HL-60/S4 (cell line): ENCODE measurements around the gene NT5C2.

Experiments
- in situ Hi-C: fragments of 300-500 bp; cut with MboI; formaldehyde crosslinking; loops from 2 replicates; pipeline ENCODE4 v1.14.3; 2022; ENCODE audit warnings: low sequenced_read_pairs

The NT5C2 gene

DNA sequence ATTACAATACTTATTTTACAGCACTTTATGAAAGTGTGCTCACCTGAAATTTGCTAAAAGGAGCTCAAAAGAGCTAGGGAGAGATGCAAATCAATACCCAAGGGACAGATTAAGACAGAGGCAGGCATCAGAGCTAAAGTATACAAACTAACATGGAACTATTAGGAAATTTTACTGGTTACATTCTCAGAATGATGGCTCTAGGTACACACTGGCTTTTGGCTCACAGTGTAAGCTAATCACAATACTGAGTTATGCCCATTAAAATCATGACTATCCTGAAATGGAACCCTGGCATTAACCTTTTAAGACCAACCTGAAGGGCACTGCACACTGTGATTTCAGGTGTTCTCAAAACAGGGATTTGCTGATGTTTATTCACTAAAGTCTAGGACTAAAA is 98.1 kb downstream of the NT5C2 start:
- in situ Hi-C loops, result no loop called here

DNA sequence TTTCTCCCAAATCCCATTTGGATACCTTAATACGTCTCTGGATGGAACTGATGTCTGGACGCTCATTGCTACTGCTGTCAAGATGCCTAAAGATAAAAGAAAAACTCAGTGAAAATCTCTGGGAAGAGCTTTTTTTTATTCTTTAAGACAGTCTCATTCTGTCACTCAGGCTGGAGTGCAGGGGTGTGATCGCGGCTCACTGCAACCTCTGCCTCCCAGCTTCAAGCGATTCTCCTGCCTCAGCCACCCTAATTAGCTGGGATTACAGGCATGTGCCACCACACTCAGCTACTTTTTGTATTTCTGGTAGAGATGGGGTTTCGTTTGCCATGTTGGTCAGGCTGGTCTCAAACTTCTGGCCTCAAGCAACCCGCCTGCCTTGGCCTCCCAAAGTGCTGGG is 102.2 kb downstream of the NT5C2 start:
- in situ Hi-C loops, result no loop called here

DNA sequence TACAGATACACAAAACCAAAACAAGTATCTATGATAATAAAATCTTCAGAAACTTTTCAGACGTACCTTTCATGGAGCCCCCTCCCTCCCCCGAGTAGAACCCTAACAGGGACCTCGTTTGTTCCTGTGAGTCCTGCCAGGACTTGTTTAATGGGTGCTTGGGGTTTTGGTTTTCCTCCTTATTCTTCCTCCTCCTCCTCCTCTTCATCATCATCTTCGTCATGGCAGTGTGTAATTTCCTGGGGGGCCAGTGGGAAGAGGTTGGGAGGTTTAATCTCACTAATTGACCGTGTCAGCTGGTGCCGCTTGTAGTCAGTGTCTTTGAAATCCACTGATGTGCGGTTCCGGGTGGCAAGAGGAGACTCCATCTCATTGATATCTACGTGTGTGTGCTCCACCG is 103.6 kb downstream of the NT5C2 start:
- in situ Hi-C loops, result loop anchor here (10.0 kb wide), 1 partner anchor 155 kb away; the partner anchor contains the start of gene RPEL1

DNA sequence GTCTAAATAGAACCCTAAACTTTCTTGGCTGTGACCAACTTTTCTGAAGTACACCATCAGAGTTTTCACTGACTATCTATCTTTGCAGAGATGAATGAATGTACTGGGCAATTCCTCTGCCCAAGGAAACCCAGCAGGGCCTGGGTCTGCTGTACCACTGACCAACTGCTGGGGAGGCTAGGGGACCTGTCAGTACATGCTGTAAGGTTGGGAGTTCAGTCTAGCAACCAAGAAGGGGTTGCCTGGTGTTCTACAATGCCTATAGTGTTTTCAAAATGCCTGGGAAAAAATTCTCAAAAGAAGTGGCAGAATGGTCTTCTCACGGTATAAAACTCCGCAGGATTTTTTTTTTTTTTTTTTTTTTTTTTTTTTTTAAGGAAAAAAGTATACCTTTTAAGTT is 106.3 kb downstream of the NT5C2 start:
- in situ Hi-C loops, result loop anchor here (10.0 kb wide), 1 partner anchor 158 kb away; the partner anchor contains the start of gene RPEL1

DNA sequence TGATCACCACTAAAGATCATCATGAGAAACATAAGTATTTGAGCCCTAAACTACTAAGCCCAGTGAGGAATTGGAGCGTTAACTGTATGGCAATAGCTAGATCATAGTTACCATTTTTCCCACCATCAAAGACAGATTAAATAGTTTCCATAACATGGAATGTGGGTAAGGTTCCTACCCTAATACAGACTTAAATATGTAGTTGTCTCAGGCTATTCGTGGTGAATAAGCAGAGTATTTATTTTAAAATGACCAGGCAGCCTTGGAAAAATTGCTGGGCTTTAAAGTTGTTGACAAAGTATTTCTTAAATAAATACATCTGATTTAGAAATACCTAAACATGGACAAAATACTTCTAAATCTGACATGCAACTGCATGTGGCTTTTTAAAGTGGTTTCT is 106.8 kb downstream of the NT5C2 start:
- in situ Hi-C loops, result loop anchor here (10.0 kb wide), 1 partner anchor 159 kb away; the partner anchor contains the start of gene RPEL1

DNA sequence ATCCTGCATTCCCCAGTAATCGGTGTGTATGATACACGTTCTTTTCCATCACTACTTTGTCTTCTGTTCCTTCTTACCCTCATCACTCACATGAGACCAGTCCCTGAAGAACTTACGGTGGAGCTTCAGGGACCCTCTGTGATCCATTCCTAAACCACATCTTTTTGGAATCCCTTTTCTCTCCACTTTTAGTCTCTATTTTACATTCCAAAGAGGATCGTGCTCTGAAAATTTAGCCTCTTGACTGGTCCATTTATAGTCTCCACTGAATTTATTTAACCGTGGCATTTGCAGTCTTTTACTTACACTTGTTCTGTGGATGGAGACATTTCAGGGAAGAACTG is 109.1 kb downstream of the NT5C2 start:
- in situ Hi-C loops, result loop anchor here (10.0 kb wide), 1 partner anchor 161 kb away; the partner anchor contains the start of gene RPEL1

DNA sequence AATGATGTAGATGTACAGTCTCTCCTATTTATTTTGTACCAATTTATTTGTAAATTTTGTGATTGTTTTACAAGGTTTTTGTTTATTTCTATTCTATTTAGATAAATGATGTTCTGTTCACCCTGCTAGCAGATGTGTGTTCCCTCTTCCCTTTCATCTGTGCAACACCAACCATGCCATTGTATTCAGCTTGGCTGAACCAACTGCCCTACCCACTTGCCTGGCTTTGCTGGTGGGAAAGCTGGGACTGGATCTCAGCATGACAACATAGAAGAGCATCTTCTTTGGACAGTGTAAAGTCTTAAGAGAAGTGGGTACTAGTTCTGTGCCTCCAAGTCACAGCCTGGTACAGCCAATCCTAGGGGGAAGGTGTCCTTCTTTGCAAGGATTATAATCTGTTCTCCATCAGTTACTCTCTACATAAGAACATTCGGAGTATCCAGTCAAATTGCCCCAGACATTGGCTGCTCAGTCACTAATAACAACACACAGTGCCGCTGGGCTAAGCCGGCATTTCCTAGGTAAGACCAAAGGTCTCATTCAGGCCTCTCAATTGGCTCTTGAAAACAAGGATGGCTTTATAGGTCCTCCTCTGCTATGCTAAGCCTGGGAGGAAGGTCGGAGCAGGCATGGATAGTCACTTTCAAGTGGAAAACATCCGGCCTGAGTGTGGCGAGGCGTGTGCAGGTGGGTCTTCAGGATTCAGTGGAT is 109.7 kb downstream of the NT5C2 start:
- in situ Hi-C loops, result loop anchor here (10.0 kb wide), 1 partner anchor 161 kb away; the partner anchor contains the start of gene RPEL1

DNA sequence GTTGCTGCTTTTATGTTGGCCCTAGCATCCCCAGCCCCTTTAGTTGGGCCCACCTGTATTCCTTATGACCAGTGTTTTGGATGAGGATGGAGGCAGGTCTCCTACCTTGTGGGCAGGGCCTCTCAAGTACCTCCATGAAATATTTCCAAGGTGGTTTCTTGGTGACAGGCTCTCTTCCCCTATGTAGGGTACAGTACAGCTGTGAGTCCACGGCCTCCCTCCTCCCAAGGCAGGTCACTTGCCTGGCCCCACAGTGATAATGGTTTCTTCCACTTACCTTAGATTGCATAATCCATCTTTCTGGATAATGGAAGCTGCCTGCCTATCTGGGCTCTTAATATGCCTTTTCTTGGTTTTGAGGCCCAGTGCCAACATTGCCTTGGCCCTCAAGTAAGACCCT is 110.4 kb downstream of the NT5C2 start:
- in situ Hi-C loops, result loop anchor here (10.0 kb wide), 1 partner anchor 162 kb away; the partner anchor contains the start of gene RPEL1

DNA sequence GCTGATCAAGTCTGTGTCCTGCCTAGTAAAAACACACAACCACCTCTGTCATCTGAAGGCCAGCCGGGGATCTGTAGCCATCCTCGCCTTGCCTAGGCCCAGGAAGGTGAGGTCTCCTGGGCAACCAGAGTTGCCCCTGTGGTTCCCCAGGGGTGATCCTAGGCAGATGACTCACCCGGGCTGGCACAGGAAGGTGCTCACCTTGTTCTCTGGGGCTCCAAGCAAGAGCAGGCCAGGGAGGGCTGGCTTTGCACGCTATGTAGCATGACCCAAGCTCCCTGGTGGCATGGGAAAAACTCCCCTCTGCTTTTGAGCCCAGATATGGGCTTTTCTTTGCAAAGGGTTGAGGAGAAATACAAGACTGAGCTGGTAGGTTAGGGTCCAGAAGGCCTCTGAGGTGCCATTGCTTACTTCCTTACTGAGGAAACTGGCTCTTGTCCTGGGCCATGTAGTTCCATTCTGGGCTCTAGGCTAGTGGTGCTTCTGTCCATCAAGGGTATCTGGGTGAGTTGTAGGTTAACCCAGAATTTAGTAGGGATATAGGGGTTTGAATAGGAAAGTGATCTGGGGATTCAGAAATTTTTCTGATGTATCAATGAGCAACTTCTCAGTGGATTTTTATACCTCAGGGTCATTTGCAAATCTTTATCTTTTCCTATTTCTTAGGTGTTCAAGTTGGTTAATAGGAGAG is 112.0 kb downstream of the NT5C2 start:
- in situ Hi-C loops, result loop anchor here (10.0 kb wide), 1 partner anchor 164 kb away; the partner anchor contains the start of gene RPEL1

DNA sequence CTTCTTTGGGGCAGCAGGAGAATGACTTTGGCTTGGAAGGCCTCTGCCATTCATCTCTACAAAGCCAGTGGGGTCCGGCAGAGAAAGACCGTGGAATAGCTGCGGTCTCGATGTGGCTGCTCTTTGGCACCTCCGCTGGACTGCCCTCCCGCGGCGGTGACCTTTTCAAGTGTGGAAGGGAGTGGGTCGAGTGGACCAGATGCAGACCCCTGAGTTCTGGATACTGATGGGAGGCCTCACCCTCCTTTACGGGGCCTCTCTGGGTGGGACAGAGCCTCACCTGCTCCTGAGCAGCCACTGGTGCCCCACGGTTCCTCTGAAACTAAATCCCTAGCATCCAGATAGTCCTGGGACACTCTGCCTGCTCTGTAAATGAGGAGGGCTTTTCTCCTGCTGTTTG is 113.1 kb downstream of the NT5C2 start:
- in situ Hi-C loops, result loop anchor here (10.0 kb wide), 1 partner anchor 165 kb away; the partner anchor contains the start of gene RPEL1

DNA sequence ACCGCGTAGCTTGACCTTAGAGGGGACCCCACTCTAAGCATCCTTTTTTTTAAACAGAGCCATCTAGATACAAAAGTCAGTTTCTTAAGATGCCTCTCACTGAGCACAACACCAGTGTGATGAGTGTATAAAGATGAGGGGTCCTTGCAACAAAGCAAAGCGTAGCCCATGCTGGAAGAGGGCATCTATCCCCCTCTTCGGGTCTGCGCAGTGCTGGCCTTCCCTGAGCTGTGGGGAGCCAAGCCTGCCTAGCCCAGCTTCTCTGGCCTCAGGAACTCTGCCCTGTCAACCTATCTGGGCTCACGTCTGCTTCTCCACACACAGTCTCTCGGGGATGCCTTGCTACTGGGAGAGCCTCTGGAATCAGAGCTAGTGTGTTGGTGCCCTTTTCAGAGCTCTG is 114.0 kb downstream of the NT5C2 start:
- in situ Hi-C loops, result no loop called here

DNA sequence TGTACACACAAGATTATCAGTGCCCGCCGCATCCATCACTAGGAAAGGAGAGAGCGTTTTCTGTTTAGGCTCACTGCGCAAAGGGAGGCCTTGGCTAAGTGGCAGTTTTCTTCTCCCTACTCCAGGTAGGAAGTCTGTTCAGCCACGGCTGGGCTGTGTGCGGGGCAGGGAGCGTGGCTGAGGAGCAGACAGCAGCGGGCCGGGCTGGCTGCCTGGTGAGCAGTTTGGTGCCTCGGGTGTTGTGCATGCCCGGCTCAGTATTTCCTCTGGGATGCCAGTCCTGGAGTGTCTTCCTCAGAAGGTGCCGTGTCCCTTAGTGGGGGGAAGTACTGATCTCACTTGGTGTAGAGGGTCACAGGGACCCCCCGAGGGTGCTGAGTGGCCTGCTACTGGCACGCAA is 114.4 kb downstream of the NT5C2 start:
- in situ Hi-C loops, result no loop called here

DNA sequence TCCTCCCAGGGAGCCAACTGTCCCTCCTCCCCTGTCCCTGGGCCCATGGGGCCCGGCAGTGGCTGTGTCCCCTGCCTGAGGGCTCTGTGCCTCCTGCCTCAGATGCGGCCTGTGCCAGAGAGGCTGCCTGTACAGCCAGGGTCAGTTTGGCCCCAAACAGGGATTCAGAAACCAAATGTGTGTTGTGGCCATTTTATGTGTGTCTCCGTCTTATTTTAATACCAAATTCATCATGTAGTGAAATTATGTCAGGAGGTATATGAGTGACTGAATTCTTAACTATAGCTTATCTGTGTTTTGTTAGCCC is 114.8 kb downstream of the NT5C2 start:
- in situ Hi-C loops, result no loop called here

DNA sequence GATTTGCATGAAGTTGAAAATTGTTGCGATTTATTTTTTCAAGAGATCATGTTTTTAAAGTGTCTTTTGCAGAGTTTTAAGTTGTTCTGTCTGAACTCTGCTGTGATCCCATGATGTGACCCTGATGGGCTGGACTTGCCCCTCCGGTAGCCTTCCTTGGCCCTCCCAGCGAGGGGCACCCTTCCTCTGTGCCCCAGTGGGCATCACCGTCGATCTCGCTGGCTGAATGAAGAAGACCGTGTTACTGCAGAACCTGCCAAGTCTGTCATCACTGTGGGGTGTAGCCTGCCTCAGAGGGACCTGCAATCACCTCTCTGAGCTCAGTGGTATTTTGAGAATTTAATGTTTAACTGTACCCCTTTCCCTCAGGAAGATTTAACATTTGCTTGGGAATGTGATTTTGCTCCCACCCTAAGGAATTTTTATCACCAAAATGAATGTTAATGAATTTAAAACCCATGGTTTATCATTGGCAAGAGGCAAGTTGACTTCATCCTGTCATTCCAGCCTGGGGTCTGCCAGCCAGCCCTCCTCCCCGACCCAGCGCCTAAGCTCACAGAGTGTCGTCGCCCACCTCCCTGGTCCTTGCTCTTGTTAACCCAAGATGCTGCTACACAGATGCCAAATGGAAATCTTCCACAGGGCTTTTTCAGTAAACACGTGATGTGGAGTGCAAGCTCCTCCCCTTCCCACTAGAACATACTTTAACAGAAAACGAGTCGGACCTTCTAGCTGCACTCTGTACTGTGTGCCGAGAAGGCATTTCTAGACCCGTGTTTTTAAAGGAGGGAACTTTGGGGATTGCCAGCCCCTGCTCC is 115.4 kb downstream of the NT5C2 start:
- in situ Hi-C loops, result no loop called here

DNA sequence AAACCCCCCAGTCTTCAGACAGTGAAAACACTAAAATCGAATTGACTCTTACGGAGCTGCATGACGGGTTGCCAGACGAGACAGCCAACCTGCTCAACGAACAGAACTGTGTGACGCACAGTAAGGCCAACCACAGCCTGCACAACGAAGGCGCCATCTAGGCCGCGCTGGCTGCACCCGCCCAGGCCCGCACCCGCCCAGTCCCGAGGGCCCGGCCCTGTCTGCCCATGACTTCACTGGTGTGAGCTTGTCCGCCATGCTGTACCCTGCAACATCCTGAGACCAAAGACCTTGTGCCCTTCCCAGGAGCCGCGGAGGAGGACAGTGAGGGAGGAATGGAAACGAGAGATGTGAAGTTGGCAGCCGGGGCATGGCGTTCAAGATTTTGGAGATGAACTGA is 116.1 kb downstream of the NT5C2 start:
- in situ Hi-C loops, result no loop called here

DNA sequence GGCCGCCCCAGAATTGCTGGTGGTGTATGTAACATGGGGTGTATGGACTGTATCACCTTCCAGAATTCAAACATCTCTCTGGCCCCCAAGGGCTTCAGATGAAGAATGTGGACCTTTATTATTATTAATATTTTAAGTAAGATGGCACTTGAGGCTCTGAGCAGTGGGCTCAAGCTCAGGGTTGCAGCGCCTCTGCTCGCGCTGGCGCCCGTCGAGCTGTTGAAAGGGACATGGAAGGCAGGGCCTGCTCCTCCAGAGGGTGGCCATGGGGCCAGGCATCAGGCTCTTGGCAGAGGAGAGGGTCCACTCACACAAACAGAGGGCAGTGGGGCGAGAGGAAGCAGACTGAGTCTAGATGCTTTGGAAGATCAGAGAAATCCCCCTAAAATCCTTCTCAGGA is 120.2 kb downstream of the NT5C2 start:
- in situ Hi-C loops, result loop anchor here (25.0 kb wide), 1 partner anchor 336 kb away; the partner anchor contains the start of gene WBP1L

DNA sequence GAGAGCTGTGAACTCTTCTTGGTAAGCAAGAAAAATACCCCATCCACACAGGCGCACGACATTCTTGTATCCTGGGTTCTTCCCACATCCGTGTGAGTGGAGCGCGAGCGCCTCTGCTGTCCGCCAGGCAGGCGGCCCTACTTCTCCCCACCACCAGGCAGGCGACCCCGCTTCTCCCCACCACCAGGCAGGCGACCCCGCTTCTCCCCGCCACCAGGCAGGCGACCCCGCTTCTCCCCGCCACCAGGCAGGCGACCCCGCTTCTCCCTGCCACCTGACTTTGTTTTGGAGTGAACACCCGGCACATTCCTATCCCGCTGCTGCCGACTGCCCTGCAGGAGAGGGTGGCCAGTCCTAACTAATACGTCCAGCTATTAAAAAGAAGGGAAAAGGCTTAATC is 120.8 kb downstream of the NT5C2 start:
- in situ Hi-C loops, result loop anchor here (25.0 kb wide), 1 partner anchor 335 kb away; the partner anchor contains the start of gene WBP1L

DNA sequence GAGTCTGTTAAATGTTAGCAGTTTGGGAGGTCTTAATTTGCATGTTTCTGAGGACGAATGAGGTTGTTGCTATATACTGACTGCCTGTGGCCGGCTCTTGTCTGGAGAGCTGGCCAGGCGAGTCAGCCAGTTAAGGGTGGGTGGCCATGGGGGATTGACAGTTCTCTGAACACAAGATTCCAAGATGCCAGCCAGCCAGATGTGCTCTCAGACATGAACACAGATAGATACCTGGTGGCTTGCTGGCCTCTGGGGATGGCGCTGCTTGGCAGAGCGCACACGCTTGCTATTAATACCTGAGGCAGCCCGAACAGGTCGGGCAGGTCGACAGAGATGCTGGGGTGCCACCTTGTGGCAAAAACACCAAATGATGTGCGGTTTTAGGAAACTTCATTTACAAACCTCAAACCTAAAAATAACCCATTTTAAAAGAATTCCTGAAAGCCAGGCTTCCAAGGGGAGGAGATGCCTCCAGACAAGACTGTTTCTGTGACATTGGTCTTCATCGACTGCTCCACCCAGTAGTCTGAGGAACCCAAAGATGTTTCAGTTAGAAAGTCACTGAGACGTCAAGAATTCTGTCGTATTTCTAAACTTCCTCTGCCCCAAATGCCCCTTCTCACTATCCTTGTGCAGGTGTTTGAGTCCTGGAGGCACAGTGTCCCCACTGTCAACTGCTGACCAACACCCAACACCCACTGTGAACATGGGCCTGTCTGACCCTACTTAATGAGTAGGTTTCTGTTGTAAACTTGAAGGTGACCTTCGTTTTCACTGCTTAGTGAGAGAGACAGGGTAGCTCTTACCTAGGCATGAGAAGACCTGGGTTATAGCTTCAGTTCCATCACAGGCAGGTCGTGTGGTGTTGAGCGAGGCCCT is 123.4 kb downstream of the NT5C2 start:
- in situ Hi-C loops, result loop anchor here (25.0 kb wide), 1 partner anchor 332 kb away; the partner anchor contains the start of gene WBP1L

DNA sequence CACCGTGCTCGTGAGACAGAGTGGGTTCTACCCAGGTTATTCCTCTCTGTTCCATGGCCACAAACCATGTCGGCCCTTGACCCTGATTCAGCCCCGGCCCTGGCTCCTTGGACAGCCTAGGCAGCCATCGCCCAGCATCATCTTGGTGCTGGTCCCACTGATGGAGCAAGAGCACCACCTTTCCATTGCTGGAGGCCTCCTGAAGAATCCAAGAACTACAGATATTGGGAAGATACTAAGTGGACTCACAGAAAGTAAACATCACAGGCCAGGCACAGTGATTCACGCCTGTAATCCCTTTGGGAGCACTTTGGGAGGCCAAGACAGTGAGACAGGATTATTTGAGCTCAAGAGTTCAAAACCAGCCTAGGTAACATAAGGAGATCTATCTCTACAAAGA is 125.1 kb downstream of the NT5C2 start:
- in situ Hi-C loops, result loop anchor here (25.0 kb wide), 1 partner anchor 331 kb away; the partner anchor contains the start of gene WBP1L

DNA sequence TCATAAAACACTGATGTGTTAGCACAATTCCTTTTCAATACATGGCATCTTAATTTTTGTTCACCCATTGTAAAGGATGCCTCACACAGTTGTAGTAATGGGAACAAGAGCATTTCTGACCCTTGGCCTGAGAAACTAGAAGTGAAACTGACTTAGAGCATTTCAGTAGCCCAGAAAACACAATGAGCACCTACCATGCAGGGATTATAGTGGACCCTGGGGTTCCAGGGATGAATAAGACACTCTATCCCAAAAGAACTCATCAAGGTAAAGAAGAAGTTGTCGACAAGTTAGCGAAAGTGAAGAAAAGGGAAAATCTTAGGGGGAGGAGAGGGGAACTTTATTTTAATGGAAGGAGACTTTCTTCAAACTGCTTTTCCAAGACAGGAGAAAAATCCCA is 125.6 kb downstream of the NT5C2 start:
- in situ Hi-C loops, result loop anchor here (25.0 kb wide), 1 partner anchor 330 kb away; the partner anchor contains the start of gene WBP1L
